Upper lobe of left lung (tissue), 6 donors: ENCODE results near the gene ABCG1. TPM values are rescaled to one million over a fixed set of nuclear protein-coding genes. Genes with fewer than 3 reads are reported as not detected.

Experiments used
- ATAC-seq, 2 donors: fragments of 200-7000 bp; cut with Tn5 transposase; one replicate each; pipeline ENCODE4 v1.9.1; 2022; ENCODE audit warnings: mild to moderate bottlenecking in 2 of 2, moderate library complexity in 2 of 2; ENCODE audit not compliant: low FRiP score in 2 of 2
- DNase-seq, 2 donors: peaks; one replicate each; pipeline ENCODE4 v3.0.0-alpha.2; 2019 to 2020
- H3K27ac ChIP-seq, 4 donors: fragments of 200-600 bp; sonication (generic); one replicate each; pipeline ENCODE4 v1.5.1; 2016 to 2019
- H3K27me3 ChIP-seq, 4 donors: fragments of 200-600 bp; sonication (generic); one replicate each; pipeline ENCODE4 v1.5.1; 2017 to 2019
- H3K36me3 ChIP-seq, 4 donors: fragments of 200-600 bp; sonication (generic); one replicate each; pipeline ENCODE4 v1.5.1; 2016 to 2019
- H3K4me1 ChIP-seq, 4 donors: fragments of 200-600 bp; sonication (generic); one replicate each; pipeline ENCODE4 v1.5.1; 2018 to 2019
- H3K4me3 ChIP-seq, 4 donors: fragments of 200-600 bp; sonication (generic); one replicate each; pipeline ENCODE4 v1.5.1; 2017 to 2019; ENCODE audit warnings: mild to moderate bottlenecking in 2 of 4, moderate library complexity in 1 of 4
- H3K9me3 ChIP-seq, 4 donors: fragments of 200-600 bp; sonication (generic); one replicate each; pipeline ENCODE4 v1.5.1; 2018 to 2019
- EP300 ChIP-seq, 4 donors: sonication (generic); formaldehyde crosslinking; IDR thresholded peaks; one replicate each; pipeline ENCODE4 v1.5.1; 2017; ENCODE audit warnings: antibody characterized with exemption in 4 of 4, control low read depth in 2 of 4
- POLR2A ChIP-seq, 4 donors: fragments of 450-650 bp; IDR thresholded peaks; one replicate each; pipeline ENCODE4 v1.5.1; 2016 to 2017; ENCODE audit warnings: antibody characterized with exemption in 4 of 4, mild to moderate bottlenecking in 2 of 4
- POLR2AphosphoS5 ChIP-seq, 2 donors: sonication (generic); formaldehyde crosslinking; IDR thresholded peaks; one replicate each; pipeline ENCODE4 v1.5.1; 2017; ENCODE audit warnings: antibody characterized with exemption in 2 of 2
- WGBS, 2 donors: methylation state at CpG; one replicate each; pipeline ENCODE4 v1.1.5; 2017 to 2018; 5-methylcytosine and 5-hydroxymethylcytosine counted together
- total RNA-seq, 6 donors: library from RNA; depleted of rRNA in 4 of 6; stranded (reverse); fragments of >200 nt in 4 of 6; gene quantifications; one replicate each; pipeline versions ENCODE4 v1.1.0 to v1.2.1, GENCODE V29; 2016 to 2021
- TF ChIP-seq, protein P1 (sequence below), 6 experiments: fragments of 450-650 bp in 4 of 6; fragments of 200-600 bp in 2 of 6; sonication (generic) in 2 of 6; IDR thresholded peaks; one replicate each; pipeline ENCODE4 v1.5.1; 2016 to 2019; ENCODE audit warnings: antibody characterized with exemption in 6 of 6
- donor health status: DM: no; HTN: no; CAD: no; lungs with moderate emphysema.
- donor health status: DM: no; HTN: yes; CAD: no; lungs with severe emphysema.

The ABCG1 gene
- total RNA-seq, 6 donors from 2014 or later, result 56.7 to 130 (median 79.8) TPM

DNA sequence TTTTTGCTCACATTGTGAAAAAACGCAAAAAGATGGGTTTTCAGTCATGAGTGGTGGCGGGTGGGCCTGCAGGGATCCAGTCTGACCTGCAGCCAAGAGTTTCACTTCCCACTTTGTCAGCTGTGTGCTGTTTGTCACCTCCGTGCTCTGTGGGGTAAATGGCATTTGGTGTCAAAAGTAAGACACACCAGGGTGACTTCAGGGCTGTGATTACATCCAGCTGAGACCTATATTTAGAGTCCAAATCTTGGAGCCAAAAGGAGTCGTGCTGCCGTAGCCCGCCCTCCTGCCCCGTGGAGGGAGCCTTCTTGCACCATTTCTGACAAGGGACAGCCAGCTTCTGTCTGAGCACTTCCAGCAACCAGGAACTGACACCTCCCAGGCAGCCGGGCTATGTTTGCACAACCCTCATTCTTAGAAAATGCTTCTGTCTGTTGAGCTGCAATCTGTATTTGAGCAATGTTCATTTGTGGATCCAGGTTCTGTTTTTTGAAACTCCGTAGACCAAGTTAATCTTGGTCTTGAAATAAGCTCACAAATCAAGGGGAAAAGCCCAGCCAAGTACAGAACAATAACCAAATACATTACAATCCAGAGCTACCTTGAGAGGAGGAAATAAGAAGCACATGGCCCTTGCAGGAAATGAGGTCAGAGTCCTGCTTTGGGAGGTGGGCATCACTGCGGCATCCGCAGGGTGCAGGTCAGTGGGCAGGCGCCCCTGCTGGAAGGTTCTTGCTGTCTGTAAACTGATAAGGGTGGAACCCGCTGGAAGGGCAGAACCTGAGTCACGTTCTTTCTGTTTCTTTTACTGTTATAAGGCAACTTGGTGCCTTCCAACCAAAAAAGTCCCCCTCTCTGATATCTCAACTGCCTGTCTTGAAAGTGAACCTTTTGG, 14.4 kb downstream of the ABCG1 start:
- Histone ChIP-seq H3K36me3 (no peaks in the 10 kb centered on the region), H3K27ac (peak overlapping the region; percentile 69 to 83 (median 76)), H3K27me3 (no peaks in the 10 kb centered on the region), H3K4me1 (peaks cover 78 to 95% (median 88%) of the 10 kb centered on the region in 4 donors), H3K9me3 (no peaks in the 10 kb centered on the region), H3K4me3 (peak overlapping the region in 1 of 4 donors; percentile 8)
- DNase-seq (peak in 1 of 2 donors; percentile 85), ATAC-seq (peak; percentile 82 to 84)
- WGBS, 2 donors, result 7 to 18% methylated on average over 10 to 14 of the region's 14 CpGs
- TF ChIP-seq EP300 (IDR thresholded peaks at IDR 0.05) (peak in 2 of 4 donors; percentile 70 to 72), POLR2A (IDR thresholded peaks at IDR 0.05) (peak in 2 of 4 donors; percentile 11 to 53), POLR2AphosphoS5 (IDR thresholded peaks at IDR 0.05) (peak; percentile 79 to 87)
- TF ChIP-seq, protein P1, sequence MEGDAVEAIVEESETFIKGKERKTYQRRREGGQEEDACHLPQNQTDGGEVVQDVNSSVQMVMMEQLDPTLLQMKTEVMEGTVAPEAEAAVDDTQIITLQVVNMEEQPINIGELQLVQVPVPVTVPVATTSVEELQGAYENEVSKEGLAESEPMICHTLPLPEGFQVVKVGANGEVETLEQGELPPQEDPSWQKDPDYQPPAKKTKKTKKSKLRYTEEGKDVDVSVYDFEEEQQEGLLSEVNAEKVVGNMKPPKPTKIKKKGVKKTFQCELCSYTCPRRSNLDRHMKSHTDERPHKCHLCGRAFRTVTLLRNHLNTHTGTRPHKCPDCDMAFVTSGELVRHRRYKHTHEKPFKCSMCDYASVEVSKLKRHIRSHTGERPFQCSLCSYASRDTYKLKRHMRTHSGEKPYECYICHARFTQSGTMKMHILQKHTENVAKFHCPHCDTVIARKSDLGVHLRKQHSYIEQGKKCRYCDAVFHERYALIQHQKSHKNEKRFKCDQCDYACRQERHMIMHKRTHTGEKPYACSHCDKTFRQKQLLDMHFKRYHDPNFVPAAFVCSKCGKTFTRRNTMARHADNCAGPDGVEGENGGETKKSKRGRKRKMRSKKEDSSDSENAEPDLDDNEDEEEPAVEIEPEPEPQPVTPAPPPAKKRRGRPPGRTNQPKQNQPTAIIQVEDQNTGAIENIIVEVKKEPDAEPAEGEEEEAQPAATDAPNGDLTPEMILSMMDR (IDR thresholded peaks at IDR 0.05), result peak in 4 of 6 experiments; percentile 21 to 61 (median 52)

DNA sequence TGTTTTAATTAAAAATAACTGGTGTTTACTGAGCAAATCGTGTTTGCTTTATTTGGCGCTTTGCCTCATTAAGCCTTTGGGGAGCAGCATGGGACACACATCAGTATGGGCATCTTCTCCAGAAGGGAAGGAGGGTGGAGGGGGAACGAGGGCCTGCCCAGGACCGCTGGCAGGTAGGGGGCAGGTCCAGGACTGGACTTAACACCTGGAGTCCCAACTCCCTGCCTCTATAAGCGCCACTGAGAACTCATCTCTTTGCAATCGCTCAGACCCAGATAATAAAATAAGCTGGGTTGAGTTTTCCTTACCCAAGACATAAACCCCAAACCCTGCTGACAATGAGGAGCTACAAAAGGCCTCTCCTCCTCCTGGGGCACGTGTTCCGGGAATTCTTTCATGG, 15.1 kb downstream of the ABCG1 start:
- TF ChIP-seq POLR2AphosphoS5 (IDR thresholded peaks at IDR 0.05) (no peak), EP300 (IDR thresholded peaks at IDR 0.05) (no peak), POLR2A (IDR thresholded peaks at IDR 0.05) (no peak)
- TF ChIP-seq, protein P1 (IDR thresholded peaks at IDR 0.05), result no peak
- peak overlapping the region; percentile 22 to 56 (median 50) for H3K4me3 ChIP-seq
- H3K9me3 ChIP-seq, result no peaks in the 10 kb centered on the region
- no peak for ATAC-seq
- no peaks in the 10 kb centered on the region for H3K27me3 ChIP-seq
- H3K27ac ChIP-seq, result peak overlapping the region; percentile 69 to 83 (median 76)
- 48% methylated on average over 8 of the region's 8 CpGs for WGBS, 2 donors
- peaks cover 76 to 92% (median 87%) of the 10 kb centered on the region in 4 donors for H3K4me1 ChIP-seq
- no peak for DNase-seq
- no peaks in the 10 kb centered on the region for H3K36me3 ChIP-seq

DNA sequence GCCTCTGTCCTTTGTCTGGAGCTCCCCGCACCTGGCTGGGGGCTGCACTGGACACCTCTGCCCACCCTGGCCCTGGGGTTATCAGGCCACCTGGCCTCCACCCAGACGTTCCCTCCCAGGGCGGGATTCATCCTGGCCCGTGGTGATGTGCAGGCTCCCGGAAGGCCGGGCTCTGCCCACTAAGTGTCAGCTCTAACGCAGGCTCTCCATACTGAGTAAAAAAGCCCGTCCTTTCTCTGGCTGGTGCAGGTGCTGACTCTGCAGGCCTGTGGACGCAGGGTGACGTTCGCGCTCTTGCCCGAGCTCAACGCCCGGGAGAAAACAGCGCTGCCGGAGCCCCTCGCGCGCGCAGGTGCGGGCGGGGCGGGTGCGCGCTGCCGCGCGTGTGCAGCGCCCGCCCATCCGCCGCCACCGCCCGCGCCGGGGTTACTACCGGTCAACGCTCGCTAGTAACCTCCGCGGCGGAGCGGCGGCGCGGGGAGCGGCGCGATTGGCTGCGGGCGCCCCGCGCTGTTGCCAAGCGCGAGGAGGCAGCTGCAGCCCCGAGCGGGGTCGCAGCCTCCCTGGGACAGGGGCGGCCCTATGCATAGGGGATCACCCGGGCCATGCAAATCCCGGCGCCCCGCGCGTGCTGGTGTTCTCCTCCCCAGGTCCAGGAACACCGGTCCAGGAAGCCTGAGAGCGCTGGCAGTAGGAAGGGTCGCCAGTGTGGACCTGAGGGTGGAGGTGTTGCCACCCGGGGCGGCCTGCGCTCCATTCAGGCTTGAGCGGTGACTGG, 15.7 kb downstream of the ABCG1 start:
- Histone ChIP-seq H3K4me1 (peaks cover 73 to 92% (median 83%) of the 10 kb centered on the region in 4 donors), H3K9me3 (no peaks in the 10 kb centered on the region), H3K27me3 (no peaks in the 10 kb centered on the region), H3K36me3 (no peaks in the 10 kb centered on the region), H3K27ac (peak overlapping the region; percentile 69 to 83 (median 76)), H3K4me3 (peak overlapping the region; percentile 34 to 56 (median 50))
- peak; percentile 74 to 96 for DNase-seq
- WGBS, 2 donors, result 4 to 24% methylated on average over 5 to 62 of the region's 73 CpGs
- peak in 1 of 4 donors; percentile 67 for TF ChIP-seq POLR2A (IDR thresholded peaks at IDR 0.05)
- no peak for TF ChIP-seq POLR2AphosphoS5 (IDR thresholded peaks at IDR 0.05)
- TF ChIP-seq, protein P1 (IDR thresholded peaks at IDR 0.05), result no peak
- peak; percentile 64 to 86 for ATAC-seq

DNA sequence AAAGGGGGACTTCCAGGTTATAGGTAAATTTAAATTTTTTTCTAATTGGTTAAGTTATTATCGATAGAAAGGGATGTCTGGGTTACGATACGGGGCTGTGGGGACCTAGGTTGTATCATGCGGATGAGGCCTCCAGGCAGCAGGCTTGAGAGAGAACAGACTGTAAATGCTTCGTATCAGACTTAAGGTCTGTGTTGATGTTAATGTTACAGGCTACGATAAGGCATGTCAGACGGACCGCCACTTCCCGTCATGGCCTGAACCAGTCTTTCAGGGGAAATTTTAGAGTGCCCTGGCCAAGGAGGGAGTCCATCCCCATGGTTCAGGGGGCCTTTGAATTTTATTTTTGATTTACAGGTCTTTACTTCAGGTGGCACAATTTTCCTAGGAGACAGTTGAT, 16.7 kb downstream of the ABCG1 start:
- DNase-seq (no peak), ATAC-seq (no peak)
- Histone ChIP-seq H3K36me3 (no peaks in the 10 kb centered on the region), H3K9me3 (no peaks in the 10 kb centered on the region), H3K27ac (peak overlapping the region; percentile 32 to 83 (median 76)), H3K4me1 (peaks cover 73 to 88% (median 77%) of the 10 kb centered on the region in 4 donors), H3K4me3 (no peak overlapping the region), H3K27me3 (no peaks in the 10 kb centered on the region)
- 54% methylated on average over 9 of the region's 9 CpGs for WGBS, 2 donors
- TF ChIP-seq POLR2A (IDR thresholded peaks at IDR 0.05) (no peak), EP300 (IDR thresholded peaks at IDR 0.05) (peak in 1 of 4 donors; percentile 1), POLR2AphosphoS5 (IDR thresholded peaks at IDR 0.05) (peak in 1 of 2 donors; percentile 47)
- TF ChIP-seq, protein P1 (IDR thresholded peaks at IDR 0.05), result no peak
